GM18868 (cell line): ENCODE measurements around the gene ATP5MG.
A peak's percentile ranks its signal among the peaks of the same experiment; 100 is the strongest.
"Not testable (repeated sequence)": the region's sequence is repeated elsewhere in the genome, so short reads cannot be mapped to it uniquely, and the experiment has no call there.

Source experiments
- ATAC-seq: cut with Tn5 transposase; IDR thresholded peaks from one replicate; pipeline ENCODE4 v1.9.1; 2021; ENCODE audit warnings: mild to moderate bottlenecking, moderate library complexity; ENCODE audit not compliant: unreplicated experiment

The ATP5MG gene

GRCh38 chr11:118406599-118407166, 5.3 kb downstream of the ATP5MG start:
- ATAC-seq: no peak

GRCh38 chr11:118410055-118410745, 8.8 kb downstream of the ATP5MG start:
- ATAC-seq: no peak

- no peak for ATAC-seq
These were observed 10.1 kb downstream of the ATP5MG start for GRCh38 chr11:118411530-118411929.

- ATAC-seq: no peak
These were observed 11.5 kb downstream of the ATP5MG start for GRCh38 chr11:118412921-118413320.

- no peak for ATAC-seq
These were observed 13.8 kb downstream of the ATP5MG start for GRCh38 chr11:118415062-118415738.

GRCh38 chr11:118415739-118416068, 14.3 kb downstream of the ATP5MG start:
- ATAC-seq: no peak

- ATAC-seq: not testable (repeated sequence)
These were observed 15.5 kb downstream of the ATP5MG start for GRCh38 chr11:118416900-118417299.

GRCh38 chr11:118417801-118418200, 16.4 kb downstream of the ATP5MG start:
- no peak for ATAC-seq

GRCh38 chr11:118418766-118419165, 17.4 kb downstream of the ATP5MG start:
- no peak for ATAC-seq

- ATAC-seq: no peak
These were observed 26.3 kb downstream of the ATP5MG start for GRCh38 chr11:118427707-118428106.

GRCh38 chr11:118430956-118431355, 29.6 kb downstream of the ATP5MG start:
- no peak for ATAC-seq

- no peak for ATAC-seq
These were observed 32.7 kb downstream of the ATP5MG start for GRCh38 chr11:118434123-118434552.

- no peak for ATAC-seq
These were observed 33.3 kb downstream of the ATP5MG start for GRCh38 chr11:118434553-118435289.

- ATAC-seq: peak; percentile 20
These were observed 34.0 kb downstream of the ATP5MG start for GRCh38 chr11:118435290-118435892.

- ATAC-seq: peak; percentile 55
These were observed 34.7 kb downstream of the ATP5MG start, which contains the start of gene KMT2A for GRCh38 chr11:118435893-118436624. Gene KMT2A, plus strand, starts transcription at chr11:118436492. Its CDS starts 21 bp downstream, at chr11:118436513.

GRCh38 chr11:118436639-118437207, 35.3 kb downstream of the ATP5MG start:
- ATAC-seq: peak; percentile 11

GRCh38 chr11:118437208-118438125, 36.1 kb downstream of the ATP5MG start:
- no peak for ATAC-seq

GRCh38 chr11:118438314-118438931, 37.0 kb downstream of the ATP5MG start:
- ATAC-seq: peak; percentile 22
